ENCODE results near the gene OXLD1.

Gene OXLD1

DNA sequence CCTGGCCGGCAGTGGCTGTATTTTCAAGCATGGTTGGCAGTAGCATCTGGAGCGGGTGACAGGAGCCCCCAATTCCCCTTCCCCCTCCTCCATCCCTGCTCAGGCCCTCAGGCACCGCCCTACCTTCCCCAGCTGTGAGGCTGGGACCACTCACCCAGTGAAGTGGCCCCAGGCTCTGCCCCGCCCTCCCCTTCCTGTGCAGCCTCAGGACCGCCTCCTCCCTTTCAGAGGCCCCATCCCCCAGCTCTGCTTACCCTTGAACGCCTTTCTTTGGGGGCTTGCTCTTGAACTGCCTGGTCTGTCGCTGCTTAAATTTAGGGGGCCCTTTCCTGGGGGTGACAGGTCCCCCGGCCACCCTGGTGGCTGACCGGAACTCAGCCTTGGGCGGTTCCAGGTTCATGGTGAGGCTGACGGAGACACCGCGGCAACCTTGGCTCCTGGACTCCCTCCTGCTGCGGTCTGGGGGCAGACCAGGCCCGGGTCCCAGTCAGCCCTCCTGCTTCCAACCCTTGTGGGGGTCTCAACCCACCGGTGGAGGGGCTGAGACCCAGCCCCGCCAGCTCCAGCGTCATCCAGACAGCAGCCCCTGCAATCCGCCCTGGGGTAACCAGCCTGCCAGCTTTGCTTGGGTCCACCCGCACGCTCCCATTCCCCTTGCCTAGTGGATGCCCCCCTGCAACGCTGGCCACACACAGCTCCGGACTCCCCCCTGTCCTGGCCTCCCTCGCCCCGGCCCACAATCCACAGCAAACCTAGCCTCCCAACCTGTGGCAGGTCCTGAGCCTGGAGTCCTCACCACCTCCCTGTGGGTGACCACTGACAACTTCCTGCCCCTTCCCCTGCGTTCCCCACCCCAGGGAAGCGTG lies 13.3 kb downstream of the OXLD1 start:
- DNase-seq (ENCODE audit: low read depth in 2 of 2) = no peak
- no peak for TF ChIP-seq CTCF (IDR thresholded peaks at IDR 0.05; ENCODE audit: low read depth, low read length)
- H3K4me3 ChIP-seq (replicated peaks in 1 of 2; ENCODE audit: low read depth in 2 of 2, low read length in 2 of 2) = no peak overlapping the region

DNA sequence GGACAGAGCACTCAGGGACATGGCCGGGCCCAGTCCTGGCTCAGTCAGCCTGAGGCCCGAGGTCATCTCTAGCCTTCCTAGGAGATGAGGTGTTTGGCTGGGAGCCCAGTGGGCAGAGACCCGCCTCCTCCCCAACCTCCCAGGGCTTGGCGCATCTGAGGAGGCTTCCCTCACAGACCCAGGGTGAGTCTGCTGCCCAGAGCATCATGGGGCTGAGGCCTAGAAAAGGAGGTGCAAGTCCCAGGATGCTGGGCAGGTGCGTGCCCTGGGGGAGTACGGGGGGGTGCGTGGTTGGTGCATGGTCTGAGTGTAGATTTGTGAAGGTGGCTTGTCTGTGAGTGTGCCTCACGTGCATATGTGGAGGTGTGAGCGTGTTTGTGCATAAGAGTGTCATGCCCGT lies 14.7 kb downstream of the OXLD1 start:
- TF ChIP-seq CTCF (IDR thresholded peaks at IDR 0.05; ENCODE audit: low read depth, low read length) = no peak
- DNase-seq (ENCODE audit: low read depth in 2 of 2) = peak; percentile 84 to 94
- H3K4me3 ChIP-seq (replicated peaks in 1 of 2; ENCODE audit: low read depth in 2 of 2, low read length in 2 of 2) = no peak overlapping the region

DNA sequence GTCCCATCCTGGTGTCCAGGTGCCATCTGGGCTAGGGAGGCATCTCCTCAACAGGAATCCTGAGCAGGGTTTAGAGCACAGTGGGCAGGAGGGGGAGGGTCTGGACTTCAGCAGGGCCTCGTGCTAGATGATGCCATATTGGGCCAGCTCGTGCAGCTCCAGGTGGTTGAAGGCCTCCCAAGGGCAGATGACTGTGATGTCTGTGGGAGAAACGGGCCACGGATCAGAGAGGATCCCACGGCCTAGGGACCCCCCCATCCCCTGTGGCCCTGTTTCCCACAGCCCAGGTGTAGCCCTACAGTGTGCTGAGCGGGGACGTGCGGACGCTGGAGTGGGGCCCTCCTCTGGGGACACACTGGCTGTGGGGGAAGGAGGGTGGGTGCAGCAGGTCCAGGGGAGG lies 15.5 kb downstream of the OXLD1 start:
- TF ChIP-seq CTCF (IDR thresholded peaks at IDR 0.05; ENCODE audit: low read depth, low read length) = no peak
- DNase-seq (ENCODE audit: low read depth in 2 of 2) = no peak
- no peak overlapping the region for H3K4me3 ChIP-seq (replicated peaks in 1 of 2; ENCODE audit: low read depth in 2 of 2, low read length in 2 of 2)

DNA sequence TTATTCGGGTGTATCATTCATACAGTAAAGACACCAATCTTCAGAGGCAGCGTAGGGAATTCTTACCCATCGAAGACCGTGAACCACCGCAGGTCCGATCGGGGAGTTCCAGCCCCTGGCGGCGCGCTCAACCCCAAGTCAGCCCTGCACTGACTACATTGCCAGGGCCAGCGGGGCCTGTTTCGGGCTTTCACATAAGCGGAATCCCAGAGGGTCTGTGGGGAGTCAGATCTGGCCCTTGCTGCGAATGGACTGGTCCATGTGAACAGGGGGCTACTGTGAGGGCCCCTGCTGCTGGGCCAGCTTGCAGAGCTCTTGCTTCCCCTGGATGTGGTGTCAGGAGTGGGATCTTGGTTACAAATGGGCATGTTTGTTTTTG lies 17.7 kb downstream of the OXLD1 start:
- TF ChIP-seq CTCF (IDR thresholded peaks at IDR 0.05; ENCODE audit: low read depth, low read length) = no peak
- H3K4me3 ChIP-seq (replicated peaks in 1 of 2; ENCODE audit: low read depth in 2 of 2, low read length in 2 of 2) = no peak overlapping the region
- no peak for DNase-seq (ENCODE audit: low read depth in 2 of 2)

DNA sequence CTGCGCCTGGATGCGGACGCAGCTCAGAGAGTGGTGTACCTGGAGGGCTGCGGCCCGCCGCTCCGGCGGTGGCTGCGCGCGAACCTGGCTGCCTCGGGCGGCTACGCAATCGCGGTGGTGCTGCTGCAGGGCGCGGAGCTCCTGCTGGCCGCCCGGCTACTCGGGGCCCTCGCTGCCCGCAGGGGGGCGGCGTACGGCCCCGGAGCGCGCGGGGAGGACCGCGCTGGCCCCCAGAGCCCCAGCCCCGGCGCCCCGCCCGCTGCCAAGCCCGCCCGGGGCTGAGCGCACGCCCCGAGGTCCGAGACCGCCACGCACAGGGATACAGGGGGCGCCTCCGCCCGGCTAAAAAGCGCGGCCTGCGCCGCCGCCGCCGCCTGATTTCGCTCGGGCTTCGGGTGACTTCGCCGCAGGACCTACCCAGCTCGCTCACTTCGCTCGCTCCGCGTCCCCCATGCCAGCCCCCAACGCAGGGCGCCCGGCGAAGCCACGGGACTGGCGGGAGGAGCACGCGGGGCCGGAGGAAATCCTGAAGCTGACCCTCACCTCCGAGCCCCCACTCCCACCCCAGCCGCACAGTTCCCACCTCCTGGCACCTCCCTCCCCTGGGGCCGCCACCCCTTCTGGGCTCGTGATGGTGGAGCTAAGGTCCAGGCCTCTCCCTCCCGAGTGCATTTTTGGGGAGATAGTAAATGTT lies 18.2 kb downstream of the OXLD1 start:
- TF ChIP-seq CTCF (IDR thresholded peaks at IDR 0.05; ENCODE audit: low read depth, low read length) = no peak
- no peak overlapping the region for H3K4me3 ChIP-seq (replicated peaks in 1 of 2; ENCODE audit: low read depth in 2 of 2, low read length in 2 of 2)
- no peak for DNase-seq (ENCODE audit: low read depth in 2 of 2)

- H3K4me3 ChIP-seq (replicated peaks in 1 of 2; ENCODE audit: low read depth in 2 of 2, low read length in 2 of 2) = no peak overlapping the region
- no peak for DNase-seq (ENCODE audit: low read depth in 2 of 2)
- TF ChIP-seq CTCF (IDR thresholded peaks at IDR 0.05; ENCODE audit: low read depth, low read length) = no peak
Measured at GRCh38 chr17:81647640-81648012, 18.8 kb downstream of the OXLD1 start.

Data from cardiac fibroblast (primary cell).